A673 (cell line): ENCODE results near the gene HLA-DQB1. TPM values are rescaled to one million over a fixed set of nuclear protein-coding genes. Genes with fewer than 3 reads are reported as not detected.

Experiments
- BruUV-seq: library from RNA; stranded (reverse); fragments of 400-500 nt; replicated peaks from 2 replicates; lab custom pipeline; 2021; lab: Mats Ljungman, UMichigan
- CTCF ChIA-PET: fragments of 300-600 bp; sonication (Branson Sonifier 250); formaldehyde crosslinking; loops from one replicate; lab custom pipeline; 2022; ENCODE audit warnings: antibody characterized with exemption; lab: Charles Lee
- POLR2A ChIA-PET: fragments of 300-600 bp; sonication (Branson Sonifier 250); formaldehyde crosslinking; loops from one replicate; lab custom pipeline; 2022; ENCODE audit warnings: antibody characterized with exemption; ENCODE audit not compliant: low non-redundant PET; lab: Charles Lee
- DNase-seq: peaks from one replicate; pipeline ENCODE4 v3.0.0-alpha.2; 2015; ENCODE audit warnings: low spot score
- H3K27ac ChIP-seq: fragments of 200-600 bp; sonication (generic); 2 replicates; pipeline ENCODE4 v1.5.1; 2016; ENCODE audit warnings: mixed run types, low read depth, mild to moderate bottlenecking, mixed read lengths, antibody characterized with exemption, low read length; ENCODE audit not compliant: poor library complexity, severe bottlenecking
- H3K27me3 ChIP-seq: fragments of 200-600 bp; sonication (generic); replicated peaks from 2 replicates; pipeline ENCODE4 v1.6.1; 2017; ENCODE audit warnings: mixed run types, low read depth, mild to moderate bottlenecking, mixed read lengths, antibody characterized with exemption, low read length; ENCODE audit not compliant: insufficient read depth, poor library complexity
- H3K36me3 ChIP-seq: fragments of 200-600 bp; sonication (generic); 2 replicates; pipeline ENCODE4 v1.6.1; 2016; ENCODE audit warnings: mixed run types, mild to moderate bottlenecking, mixed read lengths, antibody characterized with exemption, low read length; ENCODE audit not compliant: insufficient read depth, poor library complexity, severe bottlenecking
- H3K4me1 ChIP-seq: fragments of 200-600 bp; sonication (generic); 2 replicates; pipeline ENCODE4 v1.6.1; 2017; ENCODE audit warnings: mixed run types, mild to moderate bottlenecking, mixed read lengths, antibody characterized with exemption, low read length; ENCODE audit not compliant: insufficient read depth, poor library complexity, severe bottlenecking
- H3K4me3 ChIP-seq: fragments of 200-600 bp; sonication (generic); 2 replicates; pipeline ENCODE4 v1.5.1; 2016; ENCODE audit warnings: low read depth, mixed run types, mild to moderate bottlenecking, mixed read lengths, low read length; ENCODE audit not compliant: poor library complexity, severe bottlenecking
- H3K9me3 ChIP-seq: fragments of 200-600 bp; sonication (generic); 2 replicates; pipeline ENCODE4 v1.6.1; 2016; ENCODE audit warnings: mixed run types, low read depth, mild to moderate bottlenecking, mixed read lengths, antibody characterized with exemption, low read length; ENCODE audit not compliant: poor library complexity, severe bottlenecking
- CTCF ChIP-seq: fragments of 300-800, 200-600 bp; sonication (generic); conservative IDR thresholded peaks from 2 replicates; pipeline ENCODE4 v1.5.1; 2017; ENCODE audit warnings: low read depth, mild to moderate bottlenecking, antibody characterized with exemption, low read length, moderate library complexity, mixed read lengths
- EZH2 ChIP-seq: fragments of 200-600 bp; sonication (generic); IDR thresholded peaks from 2 replicates; pipeline ENCODE4 v1.6.1; 2017; ENCODE audit warnings: borderline replicate concordance, low read depth, mild to moderate bottlenecking, mixed read lengths, antibody characterized with exemption, low read length; ENCODE audit not compliant: poor library complexity, severe bottlenecking
- intact Hi-C: fragments of 100-400 bp; cut with micrococcal nuclease; formaldehyde crosslinking; loops from one replicate; pipeline ENCODE4 v1.10.0; 2022; ENCODE audit not compliant: unreplicated experiment
- total RNA-seq: library from RNA; stranded (reverse); gene quantifications from 2 replicates; pipeline ENCODE4 v1.2.3, GENCODE V29; 2021

Gene HLA-DQB1
- total RNA-seq, 1 experiment from 2014 or later, result not detected

DNA sequence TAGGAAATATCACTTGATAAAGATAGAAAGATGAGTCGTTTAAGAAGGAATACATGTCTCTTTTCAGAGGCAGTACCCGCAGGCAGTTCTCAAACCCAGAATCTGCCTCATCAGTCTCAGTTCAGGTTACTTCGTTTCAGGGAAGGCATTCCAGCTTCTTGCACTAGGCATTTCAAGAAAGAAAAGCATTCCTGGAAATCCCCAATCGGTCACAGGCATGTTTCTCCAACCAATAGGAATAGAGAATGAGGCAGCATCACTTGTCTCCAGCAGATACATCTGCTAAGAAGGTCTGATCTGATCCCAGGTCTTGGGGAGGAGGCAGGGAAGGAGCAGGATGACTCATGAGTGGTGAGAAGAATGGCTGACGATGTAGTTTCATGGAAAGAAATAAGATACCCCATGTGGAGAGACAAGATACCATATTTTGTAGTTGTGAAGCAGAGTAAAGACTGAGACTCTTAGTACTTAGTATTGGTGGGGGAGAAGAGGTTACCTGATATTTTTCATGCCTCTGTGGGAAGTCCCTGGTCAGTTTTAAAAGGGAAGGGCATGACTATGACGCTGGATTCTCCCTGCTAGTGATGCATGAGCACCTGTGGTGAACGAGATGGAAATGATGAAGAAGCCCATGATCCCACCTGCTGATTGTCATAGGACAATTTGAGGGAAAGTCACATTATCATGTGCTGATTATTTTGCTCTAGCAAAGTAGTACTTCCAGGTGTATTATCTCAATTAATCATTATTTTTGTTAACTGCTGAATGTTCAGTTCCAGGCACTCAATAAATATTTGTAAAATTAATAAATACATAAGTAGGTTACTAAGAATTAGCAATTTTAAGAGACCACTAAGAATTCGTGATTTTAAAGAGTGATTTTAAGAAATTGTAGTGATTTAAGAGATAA, 56.5 kb downstream of the HLA-DQB1 start:
- POLR2A ChIA-PET, result interaction anchor here (0.6 kb wide), 1 partner anchor 1029 kb away, joined by 3 read pairs; no protein-coding TSS in a partner anchor
- CTCF ChIA-PET, result no interaction called here
- DNase-seq, result peak; percentile 93
- no peak for TF ChIP-seq EZH2
- no peak for TF ChIP-seq CTCF
- Histone ChIP-seq H3K27me3 (no peaks in the 10 kb centered on the region), H3K27ac (no peak overlapping the region), H3K4me3 (no peak overlapping the region), H3K4me1 (no peaks in the 10 kb centered on the region), H3K9me3 (no peaks in the 10 kb centered on the region), H3K36me3 (no peaks in the 10 kb centered on the region)
- intact Hi-C loops, result no loop called here
- BruUV-seq, result no TSS peak

Other genes starting within 250 kb of the HLA-DQB1 start
- not detected in 2 replicates for gene HLA-DRA, start 226.8 kb downstream of the HLA-DQB1 start, total RNA-seq
- gene HLA-DRB5, start 136.4 kb downstream of the HLA-DQB1 start, total RNA-seq, result not detected in 2 replicates
- not detected in 2 replicates for gene HLA-DRB1, start 76.8 kb downstream of the HLA-DQB1 start, total RNA-seq
- not detected in 2 replicates for gene HLA-DQA1, start 29.3 kb downstream of the HLA-DQB1 start, total RNA-seq
- not detected in 2 replicates for gene HLA-DQA2, start 74.7 kb upstream of the HLA-DQB1 start, total RNA-seq
- gene HLA-DQB2, start 96.9 kb upstream of the HLA-DQB1 start, total RNA-seq, result not detected in 2 replicates
- gene HLA-DOB, start 150.3 kb upstream of the HLA-DQB1 start, total RNA-seq, result 2.0 and 2.8 TPM in 2 replicates
- 39.2 and 46.5 TPM in 2 replicates for gene TAP2, start 172.1 kb upstream of the HLA-DQB1 start, total RNA-seq
- 20.2 and 21.8 TPM in 2 replicates for gene PSMB8, start 177.4 kb upstream of the HLA-DQB1 start, total RNA-seq
- 11.7 and 12.3 TPM in 2 replicates for gene TAP1, start 187.0 kb upstream of the HLA-DQB1 start, total RNA-seq
- 4.3 and 6.8 TPM in 2 replicates for gene PSMB9, start 187.5 kb upstream of the HLA-DQB1 start, total RNA-seq